ENCODE data around the gene SYTL3.
A peak's percentile ranks its signal among the peaks of the same experiment; 100 is the strongest.

Gene SYTL3

DNA sequence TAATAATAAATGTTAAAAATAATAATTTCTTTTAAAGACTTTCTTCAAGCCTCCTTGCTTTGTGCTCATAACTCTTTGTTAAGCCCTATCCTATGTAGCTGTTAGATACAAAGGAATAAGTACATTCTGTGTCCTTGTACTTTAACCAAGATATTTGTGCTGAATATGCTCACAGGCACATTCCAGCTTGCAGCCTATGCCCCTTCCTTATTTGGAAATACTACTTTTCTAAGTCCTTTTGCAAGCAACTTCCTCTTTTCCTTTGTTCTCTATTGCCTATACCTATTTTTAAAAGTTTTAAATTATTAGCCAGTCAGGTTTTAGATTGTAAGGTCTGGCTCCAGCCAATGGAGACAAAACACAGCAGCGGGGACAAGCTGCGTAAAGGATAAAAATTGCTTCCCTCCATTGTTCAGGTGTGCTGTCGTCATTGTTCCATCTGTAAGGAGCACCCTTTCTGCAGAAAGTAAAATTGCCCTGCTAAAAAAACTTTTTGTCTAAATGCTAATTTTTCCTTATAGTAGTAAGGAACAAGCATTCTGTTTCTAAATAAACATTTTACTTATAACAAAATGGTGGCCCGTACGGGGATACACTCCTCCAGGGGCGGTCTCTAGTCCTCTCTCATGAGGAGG is 80.2 kb downstream of the SYTL3 start:
- TF ChIP-seq CTCF (conservative IDR thresholded peaks at IDR 0.05; ENCODE audit: low read length) = no peak
- no peak for DNase-seq (ENCODE audit: low read depth)
- no peak overlapping the region for H3K4me3 ChIP-seq (ENCODE audit: low read length)

GRCh38 chr6:158730541-158730907 is 80.7 kb downstream of the SYTL3 start:
- DNase-seq (ENCODE audit: low read depth) = no peak
- no peak overlapping the region for H3K4me3 ChIP-seq (ENCODE audit: low read length)
- TF ChIP-seq CTCF (conservative IDR thresholded peaks at IDR 0.05; ENCODE audit: low read length) = no peak

DNA sequence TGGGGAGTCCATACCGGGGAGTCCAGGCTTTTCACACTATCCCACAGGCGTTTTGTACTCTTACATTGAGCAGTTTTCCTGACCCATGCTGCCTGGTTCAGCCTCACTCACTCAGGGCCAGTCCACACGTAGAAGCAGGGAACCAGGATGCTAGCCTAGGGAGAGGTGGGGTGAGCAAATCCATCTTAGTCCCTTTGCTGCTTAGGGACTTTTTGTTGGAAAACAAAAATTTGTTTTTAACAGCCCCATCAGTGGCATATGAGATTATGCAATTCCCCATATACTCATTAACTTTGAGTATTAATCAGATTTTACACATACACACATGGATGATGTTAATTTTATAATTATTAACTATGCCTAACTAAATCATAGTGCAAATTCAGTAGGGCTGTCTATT is 85.2 kb downstream of the SYTL3 start:
- TF ChIP-seq CTCF (conservative IDR thresholded peaks at IDR 0.05; ENCODE audit: low read length) = no peak
- no peak for DNase-seq (ENCODE audit: low read depth)
- no peak overlapping the region for H3K4me3 ChIP-seq (ENCODE audit: low read length)

DNA sequence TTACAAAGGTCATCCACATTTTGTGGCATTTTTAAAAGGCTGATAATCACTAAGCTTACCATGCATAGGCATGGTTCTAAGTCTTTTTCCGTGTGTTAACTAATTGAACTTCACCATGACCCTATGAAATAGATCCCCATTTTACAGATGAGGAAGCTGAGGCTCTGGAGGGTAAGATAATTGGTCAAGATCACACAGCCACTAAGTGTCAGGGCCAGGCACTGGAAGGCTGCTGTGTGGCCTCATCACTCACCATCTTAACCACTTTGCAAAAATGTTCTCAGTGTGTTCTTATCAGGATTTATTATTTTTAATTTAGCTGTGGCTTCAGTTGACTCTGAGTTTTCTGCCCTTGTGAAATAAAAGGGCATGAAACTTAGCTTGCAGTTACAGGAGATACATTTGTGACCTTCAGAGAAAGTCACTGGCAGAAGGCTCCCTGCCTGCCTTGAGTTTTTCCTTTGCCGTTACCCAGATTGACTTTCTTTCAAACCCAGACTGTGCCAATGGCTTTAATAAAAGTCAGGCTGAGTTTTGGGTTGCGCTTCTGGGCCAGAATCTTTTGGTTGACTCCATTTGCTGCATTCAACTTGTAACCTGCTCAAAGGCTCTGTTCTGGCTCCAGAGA is 87.3 kb downstream of the SYTL3 start:
- TF ChIP-seq CTCF (conservative IDR thresholded peaks at IDR 0.05; ENCODE audit: low read length) = no peak
- no peak for DNase-seq (ENCODE audit: low read depth)
- no peak overlapping the region for H3K4me3 ChIP-seq (ENCODE audit: low read length)

DNA sequence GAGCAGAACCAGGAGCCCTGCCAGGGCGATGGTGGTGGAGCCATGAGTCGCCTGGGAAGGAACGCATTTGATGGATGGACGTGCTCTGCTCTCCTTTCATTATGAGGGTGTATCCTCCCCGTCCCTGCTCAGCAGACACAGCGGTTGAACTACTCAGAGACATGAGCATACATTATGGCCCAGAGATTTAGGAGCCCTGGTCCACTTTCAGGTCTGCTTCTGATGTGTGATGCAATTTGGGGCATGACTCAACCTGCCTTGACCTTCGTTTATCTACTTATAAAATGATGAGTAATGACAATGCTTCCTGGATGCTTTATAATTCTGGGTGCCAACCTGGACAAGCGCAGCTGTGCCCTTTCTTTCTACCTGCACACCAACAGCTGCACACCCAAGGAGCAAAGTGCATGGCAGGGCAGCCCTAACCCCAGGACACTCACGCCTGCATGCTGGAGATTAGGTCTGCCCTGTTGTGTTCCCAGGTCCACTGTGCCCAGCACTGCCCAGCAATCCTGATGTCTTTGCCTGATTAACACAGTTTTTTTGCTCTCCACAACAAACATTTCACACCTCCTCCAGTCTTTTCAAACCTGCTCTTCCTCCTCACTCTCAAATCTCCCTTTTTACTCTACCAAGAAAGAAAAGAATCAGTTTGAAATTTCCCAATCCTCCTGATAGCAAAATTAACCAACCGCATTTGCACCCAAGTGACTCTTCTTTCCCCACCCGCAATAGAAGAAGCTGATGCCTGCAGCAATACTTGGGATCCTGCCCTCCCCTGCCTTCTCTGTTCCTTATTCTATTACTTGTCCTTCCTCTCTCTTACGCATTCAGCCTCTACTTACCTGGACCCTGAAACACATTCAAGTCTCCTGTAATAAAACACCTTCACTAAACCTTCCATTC is 88.1 kb downstream of the SYTL3 start:
- no peak overlapping the region for H3K4me3 ChIP-seq (ENCODE audit: low read length)
- no peak for TF ChIP-seq CTCF (conservative IDR thresholded peaks at IDR 0.05; ENCODE audit: low read length)
- peak; percentile 43 for DNase-seq (ENCODE audit: low read depth)

DNA sequence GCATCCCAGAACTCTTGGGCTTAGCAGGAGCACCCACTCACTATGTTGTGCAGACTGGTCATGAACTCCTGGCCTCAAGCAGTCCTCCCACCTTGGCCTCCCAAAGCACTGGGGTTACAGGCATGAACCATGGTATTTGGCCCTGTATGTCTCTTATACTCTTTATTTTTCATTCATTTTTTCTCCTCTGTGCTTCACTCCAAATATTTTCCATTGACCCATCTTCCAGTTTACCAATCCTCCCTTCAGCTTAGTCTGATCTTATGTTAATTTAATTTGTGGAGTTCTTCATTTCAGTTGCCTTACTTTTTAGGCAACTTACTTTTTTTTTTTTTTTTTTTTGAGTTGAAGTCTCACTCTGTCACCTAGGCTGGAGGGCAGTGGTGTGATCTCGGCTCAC is 89.8 kb downstream of the SYTL3 start:
- DNase-seq (ENCODE audit: low read depth) = no peak
- H3K4me3 ChIP-seq (ENCODE audit: low read length) = no peak overlapping the region
- TF ChIP-seq CTCF (conservative IDR thresholded peaks at IDR 0.05; ENCODE audit: low read length) = no peak

Measured in AG10803 (cell line).